ENCODE results near the gene TBC1D5.

TBC1D5 gene

DNA sequence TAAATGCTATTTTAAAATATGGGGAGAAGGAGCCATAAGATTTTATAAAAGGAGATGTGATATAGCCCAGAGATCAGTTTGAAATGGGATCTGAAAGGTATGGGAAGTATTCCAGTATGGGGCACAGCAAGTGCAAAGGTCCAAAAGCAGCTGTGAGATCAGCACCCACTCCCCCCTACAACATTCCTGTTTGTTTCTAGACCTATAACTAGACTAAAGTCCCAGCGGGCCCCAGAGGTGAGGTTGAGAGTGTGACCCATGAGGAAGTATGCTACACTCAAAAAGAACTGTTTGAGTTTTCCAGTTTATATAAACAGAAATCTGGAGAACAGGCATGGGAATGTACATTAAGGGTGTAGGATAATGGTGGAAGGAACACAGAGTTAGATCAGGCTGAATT is 152.5 kb downstream of the TBC1D5 start:
- DNase-seq (ENCODE audit: low spot score) = no peak

DNA sequence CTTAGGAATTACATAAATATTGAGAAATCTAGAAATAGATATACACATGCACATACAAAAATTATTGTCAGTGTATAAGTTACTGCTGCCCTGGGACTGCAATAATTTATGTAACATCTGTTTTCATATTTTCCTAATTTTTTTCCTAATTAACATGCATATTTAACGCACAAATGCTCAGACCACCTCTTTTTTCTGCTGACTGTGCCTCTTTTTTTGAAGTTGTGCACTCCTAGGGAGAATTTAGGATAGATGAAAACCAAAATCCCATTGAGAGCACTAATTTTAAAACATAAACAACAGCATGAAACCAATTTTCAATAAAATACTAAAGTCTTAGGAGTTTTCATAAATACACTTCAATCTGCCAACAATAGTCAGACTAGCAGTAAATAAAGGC is 154.0 kb downstream of the TBC1D5 start:
- no peak for DNase-seq (ENCODE audit: low spot score)

GRCh38 chr3:17585394-17586325 is 156.8 kb downstream of the TBC1D5 start:
- DNase-seq (ENCODE audit: low spot score) = no peak

- no peak for DNase-seq (ENCODE audit: low spot score)
These were observed 158.4 kb downstream of the TBC1D5 start for GRCh38 chr3:17584066-17584465.

GRCh38 chr3:17583530-17583929 is 158.9 kb downstream of the TBC1D5 start:
- no peak for DNase-seq (ENCODE audit: low spot score)

GRCh38 chr3:17581421-17582080 is 160.9 kb downstream of the TBC1D5 start:
- no peak for DNase-seq (ENCODE audit: low spot score)

- DNase-seq (ENCODE audit: low spot score) = no peak
These were observed 161.5 kb downstream of the TBC1D5 start for GRCh38 chr3:17580901-17581300.

DNA sequence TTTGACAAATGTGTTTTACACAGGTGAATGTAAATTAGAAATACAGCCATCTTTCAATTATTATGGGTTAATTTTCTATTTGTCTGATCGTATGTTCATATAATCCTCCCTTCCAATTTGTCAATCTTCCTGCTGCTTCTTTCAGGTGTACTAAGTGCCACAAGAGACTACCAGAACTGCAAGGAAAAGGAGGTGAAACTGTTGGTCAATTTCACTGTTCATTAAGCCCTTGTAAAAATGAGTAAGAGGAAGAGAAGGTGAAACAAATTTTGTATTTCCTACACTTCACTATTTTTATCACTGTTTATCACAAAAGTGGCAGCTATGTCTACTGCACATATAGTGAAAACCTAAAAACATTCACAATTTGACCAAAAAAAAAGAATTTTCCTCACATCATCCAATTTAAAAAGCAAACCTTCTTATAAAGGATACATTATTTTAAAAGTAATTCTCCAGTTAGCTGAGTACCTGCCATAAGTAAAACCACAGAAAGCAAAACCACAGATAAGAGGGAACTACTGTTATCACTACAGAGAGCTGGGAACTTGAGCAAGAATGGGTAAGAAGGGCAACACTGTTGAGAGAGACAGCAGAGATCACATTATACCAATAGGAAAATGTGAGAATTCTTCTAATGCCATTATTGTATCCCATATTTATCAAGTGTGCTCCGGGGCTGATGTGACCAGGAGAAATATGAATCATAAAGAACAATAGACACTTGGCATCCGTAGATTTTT is 163.0 kb downstream of the TBC1D5 start:
- no peak for DNase-seq (ENCODE audit: low spot score)

- no peak for DNase-seq (ENCODE audit: low spot score)
These were observed 164.5 kb downstream of the TBC1D5 start for GRCh38 chr3:17577796-17578520.

- no peak for DNase-seq (ENCODE audit: low spot score)
These were observed 169.0 kb downstream of the TBC1D5 start for GRCh38 chr3:17573396-17573795.

DNA sequence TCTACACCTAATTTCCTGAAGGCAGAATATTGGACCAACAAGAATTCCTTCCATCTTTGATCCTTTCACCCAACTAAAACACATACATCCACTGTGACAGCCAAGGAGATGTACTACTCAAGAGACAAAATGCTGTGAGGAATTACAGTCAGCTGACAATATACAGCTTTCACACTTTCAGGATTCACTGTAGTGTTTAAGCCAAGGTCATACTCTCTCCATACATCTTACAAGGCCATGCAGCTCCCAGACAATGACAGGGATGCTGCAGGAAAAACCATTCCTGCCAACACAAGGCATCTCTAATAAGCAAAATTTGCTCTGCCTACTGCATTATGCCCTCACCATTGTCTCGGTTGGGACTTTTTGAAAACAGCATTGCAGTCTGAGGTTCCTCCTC is 170.7 kb downstream of the TBC1D5 start:
- DNase-seq (ENCODE audit: low spot score) = no peak

GRCh38 chr3:17562845-17563244 is 179.6 kb downstream of the TBC1D5 start:
- no peak for DNase-seq (ENCODE audit: low spot score)

DNA sequence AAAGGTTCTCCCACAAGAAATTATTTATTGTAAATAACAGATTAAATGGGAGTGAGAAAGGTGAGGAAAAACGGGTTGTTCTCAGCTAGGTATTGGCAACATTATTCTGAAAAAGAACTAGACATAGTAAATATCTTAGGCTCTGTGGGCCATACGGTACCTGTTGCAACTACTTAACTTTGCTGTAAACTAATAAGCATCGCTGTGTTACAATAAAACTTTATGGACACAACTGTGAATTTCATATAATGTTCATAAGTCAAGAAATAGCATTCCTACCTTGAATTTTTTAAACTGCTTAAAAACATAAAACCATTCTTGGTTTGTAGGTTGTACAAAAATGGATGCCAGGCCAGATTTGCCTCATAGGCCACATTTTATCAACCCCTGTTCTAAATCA is 183.9 kb downstream of the TBC1D5 start:
- no peak for DNase-seq (ENCODE audit: low spot score)

DNA sequence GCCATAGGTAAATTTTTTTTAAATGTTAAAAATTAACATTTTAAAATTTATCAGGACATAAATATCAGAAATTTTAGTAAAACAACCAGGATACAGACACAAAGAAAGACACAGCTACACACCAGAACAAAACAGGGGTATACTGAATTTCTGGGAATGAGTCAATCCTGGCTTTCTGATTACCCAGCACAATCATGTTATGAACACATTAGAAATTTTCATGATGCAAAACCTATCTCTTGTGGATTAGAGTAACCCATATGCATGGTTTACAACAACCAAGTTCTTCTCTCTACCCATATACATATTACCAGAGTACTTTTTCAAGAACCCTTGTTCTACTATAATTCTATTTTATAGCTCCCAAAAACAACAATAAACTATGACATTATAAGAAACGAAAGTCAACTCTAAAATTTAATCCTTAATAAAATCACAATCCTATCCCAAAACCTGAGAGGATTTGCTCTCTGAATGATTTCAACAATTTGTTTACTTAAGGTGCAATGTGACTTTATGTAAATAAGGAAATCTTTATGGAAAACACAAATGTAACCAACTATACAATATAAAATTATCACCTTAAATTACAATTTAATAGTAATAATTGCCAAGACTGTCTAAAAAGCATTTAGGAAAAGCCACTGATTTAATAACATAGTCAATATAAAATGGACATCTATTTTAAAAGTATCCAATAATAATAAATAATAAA is 184.5 kb downstream of the TBC1D5 start:
- DNase-seq (ENCODE audit: low spot score) = no peak

- no peak for DNase-seq (ENCODE audit: low spot score)
These were observed 186.9 kb downstream of the TBC1D5 start for GRCh38 chr3:17555525-17555924.

- DNase-seq (ENCODE audit: low spot score) = no peak
These were observed 188.4 kb downstream of the TBC1D5 start for GRCh38 chr3:17554078-17554477.

DNA sequence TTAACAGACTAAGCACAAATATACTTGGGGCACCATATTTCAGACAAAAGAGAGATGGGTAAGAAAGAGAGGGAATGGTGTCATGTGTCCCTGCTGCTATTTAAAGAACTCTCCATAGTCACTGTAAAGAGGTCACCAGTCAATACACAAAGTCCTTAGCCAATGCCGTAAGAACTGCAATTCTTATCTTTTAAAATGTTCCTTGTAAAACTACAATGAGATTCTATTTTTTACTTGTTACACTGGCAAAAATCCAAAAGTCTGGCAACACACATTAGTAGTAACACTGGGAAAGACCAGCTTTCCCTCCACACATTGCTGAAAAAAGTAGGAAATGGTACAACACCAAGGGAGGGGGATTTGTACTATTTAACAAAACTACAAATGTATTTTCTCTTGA is 189.4 kb downstream of the TBC1D5 start:
- no peak for DNase-seq (ENCODE audit: low spot score)

- DNase-seq (ENCODE audit: low spot score) = no peak
These were observed 190.1 kb downstream of the TBC1D5 start for GRCh38 chr3:17552351-17552750.

DNA sequence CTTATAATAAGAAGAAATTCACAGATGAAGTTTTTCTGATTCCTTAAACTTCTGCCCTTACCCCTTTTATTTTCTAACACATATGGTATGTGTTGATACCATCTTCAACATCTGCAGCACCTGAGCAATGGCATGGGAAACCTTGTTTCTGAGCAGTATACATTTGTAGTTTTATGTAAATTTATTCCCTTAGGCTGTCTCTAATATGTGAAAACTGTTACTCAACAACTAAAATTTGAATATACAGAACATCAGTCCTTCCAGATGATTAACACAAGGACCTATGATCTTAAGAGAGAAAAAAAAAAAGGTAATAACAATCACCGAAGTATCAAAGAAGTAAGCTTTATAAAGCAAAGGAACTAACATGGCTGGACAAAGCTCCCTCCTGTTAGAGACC is 190.5 kb downstream of the TBC1D5 start:
- no peak for DNase-seq (ENCODE audit: low spot score)

DNA sequence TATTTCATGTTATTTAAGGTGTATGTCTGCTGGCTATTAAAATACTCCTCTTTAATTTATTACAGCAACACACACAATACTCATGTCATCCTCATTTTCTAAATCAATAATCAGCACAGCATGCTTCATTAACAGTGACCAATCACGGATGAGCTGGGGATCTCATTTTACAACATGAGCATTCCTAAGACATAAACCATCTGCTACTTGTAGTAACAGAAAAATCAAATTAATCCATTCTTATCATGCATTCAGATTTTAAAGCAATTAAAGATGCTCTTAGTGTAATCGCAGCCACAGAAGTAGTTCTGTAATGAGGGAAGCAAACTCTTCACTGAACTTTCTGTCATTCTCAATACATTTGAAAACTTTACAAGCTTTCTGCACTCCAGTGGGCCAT is 191.1 kb downstream of the TBC1D5 start:
- no peak for DNase-seq (ENCODE audit: low spot score)

GRCh38 chr3:17550624-17551023 is 191.8 kb downstream of the TBC1D5 start:
- no peak for DNase-seq (ENCODE audit: low spot score)

All from hematopoietic multipotent progenitor cell treated with erythropoietin and hydrocortisone succinate and interleukin-3 and kit ligand, for 17 days (in vitro differentiated cells).